K562 (cell line): Measurements from ENCODE around the gene KRI1.

ENCODE experiments used
- C11orf30 ChIP-seq: fragments of 450-650 bp; IDR thresholded peaks from 2 replicates; pipeline ENCODE4 v1.6.1; 2016; ENCODE audit warnings: low read depth, mild to moderate bottlenecking
- CHCHD3 ChIP-seq: fragments of 250-450 bp; sonication (Bioruptor Pico); IDR thresholded peaks from 2 replicates; pipeline ENCODE4 v2.1.2; 2022; ENCODE audit warnings: mild to moderate bottlenecking
- EZH2 ChIP-seq: IDR thresholded peaks from 2 replicates; pipeline ENCODE4 v1.6.1; 2012; ENCODE audit warnings: low read depth, mild to moderate bottlenecking, inconsistent platforms, low read length, borderline replicate concordance
- HIVEP1 ChIP-seq: fragments of 250-450 bp; sonication (Bioruptor Pico); IDR thresholded peaks from 2 replicates; pipeline ENCODE4 v1.4.0; 2020; ENCODE audit warnings: mild to moderate bottlenecking
- ZNF175 ChIP-seq: fragments of 200-800 bp; sonication (Bioruptor generic); IDR thresholded peaks from 2 replicates; pipeline ENCODE4 v1.6.1; 2016; ENCODE audit warnings: low read depth, mild to moderate bottlenecking, missing genetic modification characterization, missing compliant biosample characterization
- TF ChIP-seq, protein P1 (sequence below), 3 experiments: IDR thresholded peaks in 2 of 3; conservative IDR thresholded peaks in 1 of 3; 2 replicates each; pipeline ENCODE4 v1.5.1; 2011 to 2012; ENCODE audit warnings: low read length in 3 of 3, mild to moderate bottlenecking in 3 of 3, control low read depth in 2 of 3, improper control_type of control experiment in 1 of 3, inconsistent platforms in 1 of 3, low read depth in 1 of 3, mixed read lengths in 1 of 3, moderate library complexity in 1 of 3; ENCODE audit not compliant: insufficient read depth in 2 of 3
- TF ChIP-seq, protein P2 (sequence below): fragments of 250-450 bp; sonication (Bioruptor Pico); IDR thresholded peaks from 2 replicates; pipeline ENCODE4 v1.8.0; 2021; ENCODE audit warnings: moderate library complexity, mild to moderate bottlenecking, inconsistent platforms
- TF ChIP-seq, protein P3 (sequence below), 2 experiments: fragments of 450-650 bp; IDR thresholded peaks; 2 replicates each; pipeline ENCODE4 v1.6.1; 2016

DNA sequence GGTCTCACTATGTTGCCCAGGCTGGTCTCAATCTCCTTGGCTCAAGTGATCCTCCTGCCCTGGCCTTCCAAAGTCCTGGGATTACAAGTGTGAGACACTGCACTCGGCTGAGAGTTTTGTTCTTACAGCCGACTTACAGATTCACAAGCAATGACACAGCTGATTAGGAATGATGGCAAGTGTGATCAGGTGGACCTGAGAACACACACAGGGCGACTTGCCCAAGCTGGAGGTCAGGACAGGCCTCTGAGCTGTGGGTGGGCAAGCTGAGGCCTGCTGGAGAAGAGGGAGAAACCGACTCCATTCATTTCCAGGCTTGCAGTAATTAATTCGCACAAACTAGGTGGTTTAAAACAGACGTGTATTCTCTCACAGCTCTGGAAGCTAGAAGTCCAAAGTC lies 30.2 kb downstream of the KRI1 start:
- TF ChIP-seq ZNF175 (CRISPR knock-in tag) = no peak
- TF ChIP-seq HIVEP1 (CRISPR knock-in tag) = no peak
- TF ChIP-seq, protein P1, sequence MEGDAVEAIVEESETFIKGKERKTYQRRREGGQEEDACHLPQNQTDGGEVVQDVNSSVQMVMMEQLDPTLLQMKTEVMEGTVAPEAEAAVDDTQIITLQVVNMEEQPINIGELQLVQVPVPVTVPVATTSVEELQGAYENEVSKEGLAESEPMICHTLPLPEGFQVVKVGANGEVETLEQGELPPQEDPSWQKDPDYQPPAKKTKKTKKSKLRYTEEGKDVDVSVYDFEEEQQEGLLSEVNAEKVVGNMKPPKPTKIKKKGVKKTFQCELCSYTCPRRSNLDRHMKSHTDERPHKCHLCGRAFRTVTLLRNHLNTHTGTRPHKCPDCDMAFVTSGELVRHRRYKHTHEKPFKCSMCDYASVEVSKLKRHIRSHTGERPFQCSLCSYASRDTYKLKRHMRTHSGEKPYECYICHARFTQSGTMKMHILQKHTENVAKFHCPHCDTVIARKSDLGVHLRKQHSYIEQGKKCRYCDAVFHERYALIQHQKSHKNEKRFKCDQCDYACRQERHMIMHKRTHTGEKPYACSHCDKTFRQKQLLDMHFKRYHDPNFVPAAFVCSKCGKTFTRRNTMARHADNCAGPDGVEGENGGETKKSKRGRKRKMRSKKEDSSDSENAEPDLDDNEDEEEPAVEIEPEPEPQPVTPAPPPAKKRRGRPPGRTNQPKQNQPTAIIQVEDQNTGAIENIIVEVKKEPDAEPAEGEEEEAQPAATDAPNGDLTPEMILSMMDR (IDR thresholded peaks at IDR 0.05 in 2 of 3, conservative IDR thresholded peaks at IDR 0.05 in 1 of 3; ENCODE audit: insufficient read depth in 2 of 3, low read depth in 1 of 3, low read length in 3 of 3) = no peak
- TF ChIP-seq EZH2 = no peak
- TF ChIP-seq, protein P2, sequence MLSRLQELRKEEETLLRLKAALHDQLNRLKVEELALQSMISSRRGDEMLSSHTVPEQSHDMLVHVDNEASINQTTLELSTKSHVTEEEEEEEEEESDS (CRISPR knock-in tag) = no peak
- TF ChIP-seq, protein P3, sequence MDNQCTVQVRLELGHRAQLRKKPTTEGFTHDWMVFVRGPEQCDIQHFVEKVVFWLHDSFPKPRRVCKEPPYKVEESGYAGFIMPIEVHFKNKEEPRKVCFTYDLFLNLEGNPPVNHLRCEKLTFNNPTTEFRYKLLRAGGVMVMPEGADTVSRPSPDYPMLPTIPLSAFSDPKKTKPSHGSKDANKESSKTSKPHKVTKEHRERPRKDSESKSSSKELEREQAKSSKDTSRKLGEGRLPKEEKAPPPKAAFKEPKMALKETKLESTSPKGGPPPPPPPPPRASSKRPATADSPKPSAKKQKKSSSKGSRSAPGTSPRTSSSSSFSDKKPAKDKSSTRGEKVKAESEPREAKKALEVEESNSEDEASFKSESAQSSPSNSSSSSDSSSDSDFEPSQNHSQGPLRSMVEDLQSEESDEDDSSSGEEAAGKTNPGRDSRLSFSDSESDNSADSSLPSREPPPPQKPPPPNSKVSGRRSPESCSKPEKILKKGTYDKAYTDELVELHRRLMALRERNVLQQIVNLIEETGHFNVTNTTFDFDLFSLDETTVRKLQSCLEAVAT (IDR thresholded peaks at IDR 0.05) = no peak
- no peak for TF ChIP-seq C11orf30
- no peak for TF ChIP-seq CHCHD3 (CRISPR knock-in tag)
